Measurements from ENCODE around the gene FGF14.

FGF14 gene

GRCh38 chr13:101779147-101779546 lies 622.7 kb downstream of the FGF14 start:
- no peak overlapping the region for H3K4me3 Mint-ChIP-seq
- peaks cover 8% of the 10 kb centered on the region for H3K27me3 Mint-ChIP-seq
- no peaks in the 10 kb centered on the region for H3K36me3 Mint-ChIP-seq (ENCODE audit: low read depth)
- no peaks in the 10 kb centered on the region for H3K4me1 Mint-ChIP-seq
- ATAC-seq, result no peak
- H3K9me3 Mint-ChIP-seq, result no peaks in the 10 kb centered on the region
- DNase-seq, result no peak
- H3K27ac Mint-ChIP-seq, result no peak overlapping the region

GRCh38 chr13:101775267-101775666 lies 626.6 kb downstream of the FGF14 start:
- Mint-ChIP-seq H3K9me3 (no peaks in the 10 kb centered on the region), H3K27me3 (no peaks in the 10 kb centered on the region), H3K4me3 (no peak overlapping the region), H3K4me1 (no peaks in the 10 kb centered on the region), H3K36me3 (ENCODE audit: low read depth) (no peaks in the 10 kb centered on the region), H3K27ac (no peak overlapping the region)
- DNase-seq (no peak), ATAC-seq (no peak)

DNA sequence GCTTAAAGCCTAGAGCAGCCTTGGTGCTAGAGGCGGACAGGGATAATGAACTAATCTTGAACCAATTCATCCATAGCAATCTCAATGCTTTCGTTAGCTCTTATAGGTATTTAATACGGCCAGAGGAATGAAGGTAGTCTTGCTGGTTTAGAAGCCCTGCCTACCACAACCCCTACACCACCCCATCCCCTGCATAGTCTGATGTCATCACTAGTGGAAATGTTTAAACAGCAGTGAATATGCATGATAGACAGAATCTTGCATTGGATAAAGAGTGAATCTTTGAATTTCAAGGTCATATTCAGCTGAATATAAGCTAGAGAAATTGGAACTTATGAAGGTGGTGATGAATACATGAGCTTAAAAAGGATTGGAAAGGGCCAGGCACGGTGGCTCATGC lies 627.5 kb downstream of the FGF14 start:
- no peaks in the 10 kb centered on the region for H3K4me1 Mint-ChIP-seq
- H3K36me3 Mint-ChIP-seq (ENCODE audit: low read depth), result no peaks in the 10 kb centered on the region
- no peaks in the 10 kb centered on the region for H3K27me3 Mint-ChIP-seq
- ATAC-seq (no peak), DNase-seq (no peak)
- H3K4me3 Mint-ChIP-seq, result no peak overlapping the region
- no peaks in the 10 kb centered on the region for H3K9me3 Mint-ChIP-seq
- no peak overlapping the region for H3K27ac Mint-ChIP-seq

DNA sequence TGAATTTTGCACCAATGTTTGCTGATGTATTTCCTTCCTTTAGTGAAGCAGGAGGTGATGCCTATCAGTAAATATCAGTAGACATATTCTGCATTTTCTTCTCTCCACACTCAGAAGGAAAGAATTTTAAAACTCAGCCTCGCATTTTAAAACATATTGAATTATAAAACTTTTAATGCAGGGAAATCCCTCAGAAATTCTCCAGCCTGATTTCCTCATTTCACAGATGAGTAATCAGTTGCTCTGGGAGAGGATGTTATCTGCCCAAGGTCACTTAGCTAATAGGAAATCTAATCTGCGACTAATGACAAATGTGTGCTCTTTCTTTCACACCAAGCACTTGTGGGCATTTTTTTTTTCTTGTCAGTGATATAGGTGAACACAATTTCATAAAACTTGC lies 628.8 kb downstream of the FGF14 start:
- no peak for DNase-seq
- ATAC-seq, result no peak
- H3K36me3 Mint-ChIP-seq (ENCODE audit: low read depth), result no peaks in the 10 kb centered on the region
- H3K27ac Mint-ChIP-seq, result no peak overlapping the region
- H3K27me3 Mint-ChIP-seq, result peaks cover 4% of the 10 kb centered on the region
- no peaks in the 10 kb centered on the region for H3K9me3 Mint-ChIP-seq
- H3K4me1 Mint-ChIP-seq, result no peaks in the 10 kb centered on the region
- no peak overlapping the region for H3K4me3 Mint-ChIP-seq

- no peak overlapping the region for H3K4me3 Mint-ChIP-seq
Observed at GRCh38 chr13:101767131-101767530, 634.7 kb downstream of the FGF14 start.

DNA sequence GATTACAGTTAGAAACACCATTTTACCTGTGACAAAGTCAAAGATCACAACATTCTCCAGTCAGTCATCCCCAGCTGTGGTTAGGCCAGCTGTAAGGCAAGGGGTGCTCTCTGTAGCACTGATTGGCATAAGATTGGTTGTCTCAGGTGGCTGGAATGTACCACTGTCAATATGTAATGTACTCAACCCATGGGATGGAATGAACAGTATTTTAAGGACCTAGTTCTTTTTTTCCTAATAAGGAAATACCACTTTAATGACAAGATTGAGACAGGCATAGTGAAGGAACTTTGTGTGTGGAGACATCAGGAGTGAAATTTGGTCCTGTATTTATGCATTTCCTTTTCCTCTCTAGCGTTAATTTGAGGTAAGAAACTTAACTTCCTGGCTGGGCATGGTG lies 638.7 kb downstream of the FGF14 start:
- H3K36me3 Mint-ChIP-seq (ENCODE audit: low read depth), result no peaks in the 10 kb centered on the region
- no peak for ATAC-seq

More at GRCh38 chr13:101767131-101767530, 634.7 kb downstream of the FGF14 start:
- ATAC-seq (no peak), DNase-seq (no peak)
- Mint-ChIP-seq H3K4me1 (no peaks in the 10 kb centered on the region), H3K36me3 (ENCODE audit: low read depth) (no peaks in the 10 kb centered on the region), H3K9me3 (no peaks in the 10 kb centered on the region), H3K27ac (no peak overlapping the region), H3K27me3 (peaks cover 8% of the 10 kb centered on the region)

DNA sequence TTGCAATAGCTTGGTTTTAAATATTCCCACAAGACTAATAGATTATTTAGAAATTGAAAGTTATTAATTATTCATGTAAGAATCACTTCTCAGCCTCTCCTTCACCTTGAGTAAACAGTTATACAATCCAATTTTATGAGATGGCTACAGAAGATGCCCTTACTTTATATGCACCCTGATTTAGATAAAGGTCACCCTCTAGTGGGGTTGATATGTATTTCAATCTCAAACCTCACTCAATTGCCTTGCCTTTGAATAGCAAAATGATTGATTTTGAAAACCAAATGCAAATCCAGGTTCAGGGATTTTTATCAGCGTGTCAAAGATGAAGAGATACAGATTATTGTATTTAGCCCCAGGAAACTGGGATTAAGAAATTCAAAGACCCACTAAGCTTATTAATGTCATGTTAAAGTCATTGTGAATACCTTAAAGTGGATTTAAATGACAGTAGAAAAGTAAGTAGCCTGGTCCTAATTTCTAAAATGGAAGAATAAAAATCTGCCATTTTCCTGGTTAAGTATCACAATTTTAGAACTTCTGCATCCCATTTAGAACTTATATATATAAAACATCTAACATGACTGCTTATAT lies 644.3 kb downstream of the FGF14 start:
- Mint-ChIP-seq H3K4me3 (no peak overlapping the region), H3K27me3 (peaks cover 5% of the 10 kb centered on the region), H3K9me3 (no peaks in the 10 kb centered on the region), H3K36me3 (ENCODE audit: low read depth) (no peaks in the 10 kb centered on the region), H3K27ac (no peak overlapping the region), H3K4me1 (no peaks in the 10 kb centered on the region)
- no peak for ATAC-seq
- no peak for DNase-seq

More for the DNA sequence above, 638.7 kb downstream of the FGF14 start:
- Mint-ChIP-seq H3K27ac (no peak overlapping the region), H3K4me1 (no peaks in the 10 kb centered on the region), H3K4me3 (no peak overlapping the region), H3K27me3 (peaks cover 7% of the 10 kb centered on the region), H3K9me3 (no peaks in the 10 kb centered on the region)
- DNase-seq, result no peak

GRCh38 chr13:101755228-101755887 lies 646.5 kb downstream of the FGF14 start:
- Mint-ChIP-seq H3K9me3 (no peaks in the 10 kb centered on the region), H3K27me3 (peaks cover 1% of the 10 kb centered on the region), H3K36me3 (ENCODE audit: low read depth) (no peaks in the 10 kb centered on the region), H3K4me1 (no peaks in the 10 kb centered on the region), H3K4me3 (no peak overlapping the region), H3K27ac (no peak overlapping the region)
- ATAC-seq (no peak), DNase-seq (no peak)

- no peak for ATAC-seq
- H3K36me3 Mint-ChIP-seq (ENCODE audit: low read depth), result no peaks in the 10 kb centered on the region
Observed at GRCh38 chr13:101752432-101752831, 649.4 kb downstream of the FGF14 start.

DNA sequence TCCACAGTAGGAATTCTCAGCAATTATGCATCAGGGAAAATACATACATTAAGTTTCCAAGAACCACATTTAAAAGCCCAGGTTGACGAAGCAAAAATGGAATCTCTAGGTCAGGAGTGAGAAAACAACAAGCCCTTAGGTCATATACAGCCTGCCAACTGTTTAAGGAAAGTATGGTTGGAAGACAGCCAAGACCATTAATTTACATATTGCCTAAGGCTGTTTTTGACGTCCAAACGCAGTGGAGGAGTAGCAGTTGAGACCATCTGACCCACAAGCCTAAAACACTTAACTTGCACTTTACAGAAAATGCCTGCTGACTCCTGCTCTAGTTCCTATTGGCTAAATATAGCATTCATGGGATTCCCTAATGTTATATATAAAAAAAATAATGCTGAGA lies 650.4 kb downstream of the FGF14 start:
- DNase-seq, result no peak
- no peaks in the 10 kb centered on the region for H3K36me3 Mint-ChIP-seq (ENCODE audit: low read depth)

More at GRCh38 chr13:101752432-101752831, 649.4 kb downstream of the FGF14 start:
- H3K9me3 Mint-ChIP-seq, result no peaks in the 10 kb centered on the region
- H3K4me3 Mint-ChIP-seq, result no peak overlapping the region
- H3K4me1 Mint-ChIP-seq, result no peaks in the 10 kb centered on the region
- DNase-seq, result no peak
- peaks cover 5% of the 10 kb centered on the region for H3K27me3 Mint-ChIP-seq
- H3K27ac Mint-ChIP-seq, result no peak overlapping the region

GRCh38 chr13:101749584-101749983 lies 652.3 kb downstream of the FGF14 start:
- no peaks in the 10 kb centered on the region for H3K9me3 Mint-ChIP-seq
- no peak for ATAC-seq
- H3K27me3 Mint-ChIP-seq, result peaks cover 13% of the 10 kb centered on the region
- no peaks in the 10 kb centered on the region for H3K4me1 Mint-ChIP-seq
- H3K27ac Mint-ChIP-seq, result no peak overlapping the region
- H3K4me3 Mint-ChIP-seq, result no peak overlapping the region
- no peaks in the 10 kb centered on the region for H3K36me3 Mint-ChIP-seq (ENCODE audit: low read depth)
- DNase-seq, result no peak

More for the DNA sequence above, 650.4 kb downstream of the FGF14 start:
- Mint-ChIP-seq H3K4me3 (no peak overlapping the region), H3K27ac (no peak overlapping the region), H3K27me3 (peaks cover 7% of the 10 kb centered on the region), H3K9me3 (no peaks in the 10 kb centered on the region), H3K4me1 (no peaks in the 10 kb centered on the region)
- no peak for ATAC-seq

DNA sequence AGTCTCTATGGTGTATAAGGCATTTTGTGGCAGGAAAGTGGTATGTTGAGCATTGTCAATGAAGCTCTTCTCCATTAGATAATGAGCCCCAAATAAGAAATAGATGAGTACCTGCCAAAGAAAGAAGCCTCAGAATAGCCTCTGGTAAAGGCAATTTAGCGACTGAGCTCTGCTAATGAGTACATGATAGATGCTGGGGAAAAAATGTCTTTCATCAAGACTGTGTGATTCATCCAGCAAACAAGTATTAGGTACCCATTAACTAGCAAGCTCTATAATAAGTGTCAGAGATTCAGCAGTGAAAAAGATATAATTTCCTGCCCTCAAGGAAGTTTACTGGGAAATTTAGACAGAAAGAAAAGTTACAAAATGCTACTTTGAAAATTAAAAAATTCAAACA lies 654.8 kb downstream of the FGF14 start:
- H3K4me1 Mint-ChIP-seq, result no peaks in the 10 kb centered on the region
- H3K9me3 Mint-ChIP-seq, result no peaks in the 10 kb centered on the region
- H3K36me3 Mint-ChIP-seq (ENCODE audit: low read depth), result no peaks in the 10 kb centered on the region
- H3K27ac Mint-ChIP-seq, result no peak overlapping the region
- peaks cover 13% of the 10 kb centered on the region for H3K27me3 Mint-ChIP-seq
- no peak overlapping the region for H3K4me3 Mint-ChIP-seq
- DNase-seq (no peak), ATAC-seq (no peak)

DNA sequence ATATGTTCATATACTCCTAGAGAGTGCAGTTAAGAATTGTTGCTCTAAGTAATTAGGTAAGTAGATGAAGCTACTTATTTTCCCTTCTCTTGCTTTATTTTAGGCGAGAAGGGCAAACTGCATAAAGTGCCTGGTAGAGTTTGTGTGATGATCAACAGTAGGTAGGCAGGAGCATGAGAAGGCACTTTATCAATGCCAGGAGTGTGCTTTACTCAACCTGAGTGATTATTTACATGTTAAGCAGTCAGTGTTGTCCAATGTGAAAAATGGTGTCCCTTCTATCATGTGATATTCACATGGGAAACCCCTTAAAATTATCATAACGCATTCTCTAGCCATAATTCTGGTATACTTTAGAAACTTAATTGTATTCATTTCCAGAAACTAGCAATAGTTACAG lies 655.3 kb downstream of the FGF14 start:
- Mint-ChIP-seq H3K4me1 (no peaks in the 10 kb centered on the region), H3K9me3 (no peaks in the 10 kb centered on the region), H3K27ac (no peak overlapping the region), H3K36me3 (ENCODE audit: low read depth) (no peaks in the 10 kb centered on the region), H3K27me3 (peaks cover 13% of the 10 kb centered on the region), H3K4me3 (no peak overlapping the region)
- no peak for ATAC-seq
- no peak for DNase-seq

DNA sequence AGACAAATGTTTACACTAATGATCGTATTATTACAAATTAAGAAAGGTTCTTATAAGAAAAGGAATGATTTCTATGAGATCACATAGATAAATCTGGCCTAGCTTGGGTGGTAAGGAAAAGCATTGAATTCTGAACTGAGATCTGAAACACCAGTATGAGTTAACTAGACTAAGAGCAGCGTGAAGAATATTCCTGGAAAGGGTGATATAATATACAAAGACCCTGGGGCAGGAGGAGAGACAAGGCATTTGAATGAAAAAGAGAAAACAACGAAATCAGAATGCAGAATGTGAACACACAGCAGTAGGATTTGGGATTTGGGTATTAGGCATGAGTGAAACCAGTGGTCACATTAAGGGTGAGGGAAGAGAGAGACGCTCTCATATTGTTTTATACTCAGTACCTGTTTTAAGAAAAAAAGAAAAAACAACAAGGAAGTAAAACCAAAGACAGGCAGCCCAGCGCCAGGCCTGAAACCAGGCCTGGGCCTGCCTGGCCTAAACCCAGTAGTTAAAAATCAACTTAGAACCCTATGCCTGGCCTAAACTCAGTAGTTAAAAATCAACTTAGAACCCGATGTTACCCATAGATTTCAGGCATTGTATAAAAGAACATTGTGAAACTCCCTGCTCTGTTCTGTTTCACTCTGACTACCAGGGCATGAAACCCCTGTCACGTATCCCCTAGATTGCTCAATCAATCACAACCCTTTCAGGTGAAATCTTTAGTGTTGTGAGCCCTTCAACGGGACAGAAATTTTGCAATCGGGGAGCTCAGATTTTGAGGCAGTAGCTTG lies 662.3 kb downstream of the FGF14 start:
- Mint-ChIP-seq H3K27ac (no peak overlapping the region), H3K36me3 (ENCODE audit: low read depth) (no peaks in the 10 kb centered on the region)
- no peak for ATAC-seq

DNA sequence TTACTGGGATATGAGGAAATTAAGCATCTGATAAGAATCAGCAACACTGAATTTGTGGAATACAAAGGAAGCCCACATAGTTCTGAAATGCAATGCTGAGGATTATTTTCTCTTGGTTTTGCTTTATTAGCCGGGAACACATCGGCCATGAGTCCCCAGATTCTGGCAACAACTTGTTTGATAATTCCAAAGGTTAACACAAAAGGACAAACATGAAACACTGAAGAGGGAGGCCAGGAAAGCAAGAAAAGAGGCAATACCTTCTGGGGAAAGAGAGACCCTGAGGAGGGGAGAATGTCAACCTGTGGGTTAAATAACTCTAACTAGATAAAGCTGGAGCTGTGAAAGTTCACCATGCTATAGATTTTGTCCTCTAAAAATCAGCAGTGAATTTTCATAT lies 663.5 kb downstream of the FGF14 start:
- H3K27me3 Mint-ChIP-seq, result no peaks in the 10 kb centered on the region
- H3K36me3 Mint-ChIP-seq (ENCODE audit: low read depth), result no peaks in the 10 kb centered on the region
- no peak overlapping the region for H3K4me3 Mint-ChIP-seq
- no peaks in the 10 kb centered on the region for H3K9me3 Mint-ChIP-seq
- H3K27ac Mint-ChIP-seq, result no peak overlapping the region
- DNase-seq, result no peak
- ATAC-seq, result no peak
- no peaks in the 10 kb centered on the region for H3K4me1 Mint-ChIP-seq

More for the DNA sequence above, 662.3 kb downstream of the FGF14 start:
- H3K27me3 Mint-ChIP-seq, result no peaks in the 10 kb centered on the region
- no peaks in the 10 kb centered on the region for H3K4me1 Mint-ChIP-seq
- DNase-seq, result no peak
- H3K4me3 Mint-ChIP-seq, result no peak overlapping the region
- no peaks in the 10 kb centered on the region for H3K9me3 Mint-ChIP-seq

All from activated naive CD8-positive, alpha-beta T cell treated with anti-CD3 and anti-CD28 coated beads, Interleukin-2, amount 50 U/mL, for 24 hours (primary cell).